GM20000 (cell line): ENCODE measurements around the gene PTBP1.
A peak's percentile ranks its signal among the peaks of the same experiment; 100 is the strongest.

ENCODE experiments used
- DNase-seq: peaks from one replicate; pipeline ENCODE4 v3.0.0; 2012; ENCODE audit warnings: low spot score
- TF ChIP-seq, protein P1 (sequence below): IDR thresholded peaks from 2 replicates; pipeline ENCODE4 v1.5.1; 2012; ENCODE audit warnings: mild to moderate bottlenecking, control low read depth; ENCODE audit errors: extremely low read depth, missing control alignments

Gene PTBP1

DNA sequence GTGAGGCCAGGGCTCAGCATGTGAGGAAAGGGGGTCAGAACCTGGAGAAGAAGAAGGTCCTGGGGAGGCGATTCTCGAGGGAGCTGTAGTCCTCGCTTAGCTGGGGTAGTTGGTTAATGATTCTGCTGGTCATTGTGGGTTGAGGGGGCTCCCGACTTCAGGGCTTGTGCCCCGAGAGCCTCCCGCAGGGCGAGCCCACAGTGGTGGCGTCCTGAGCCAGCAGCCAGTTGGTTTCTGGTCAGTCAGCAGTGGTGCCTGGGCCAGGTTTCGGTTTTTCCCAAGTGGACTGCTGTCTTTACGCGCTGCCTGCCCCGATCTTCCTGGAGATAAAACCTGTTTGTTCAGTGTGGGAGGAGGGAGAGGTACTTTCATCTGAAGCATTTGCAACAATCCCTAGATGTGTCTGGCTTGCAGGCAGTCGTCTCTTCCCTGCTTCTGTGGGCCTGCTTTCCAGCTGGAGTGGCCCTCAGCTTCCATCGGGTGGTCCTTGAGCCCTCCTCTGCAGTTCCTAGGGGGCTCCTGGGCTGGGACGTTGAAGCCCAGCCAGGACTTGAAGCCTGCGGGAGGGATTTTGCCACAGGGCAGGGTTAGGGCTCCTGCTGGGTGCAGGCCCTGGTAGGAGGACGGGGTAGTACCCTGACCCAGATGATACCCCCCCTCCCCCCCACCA, 3.2 kb downstream of the PTBP1 start:
- TF ChIP-seq, protein P1, sequence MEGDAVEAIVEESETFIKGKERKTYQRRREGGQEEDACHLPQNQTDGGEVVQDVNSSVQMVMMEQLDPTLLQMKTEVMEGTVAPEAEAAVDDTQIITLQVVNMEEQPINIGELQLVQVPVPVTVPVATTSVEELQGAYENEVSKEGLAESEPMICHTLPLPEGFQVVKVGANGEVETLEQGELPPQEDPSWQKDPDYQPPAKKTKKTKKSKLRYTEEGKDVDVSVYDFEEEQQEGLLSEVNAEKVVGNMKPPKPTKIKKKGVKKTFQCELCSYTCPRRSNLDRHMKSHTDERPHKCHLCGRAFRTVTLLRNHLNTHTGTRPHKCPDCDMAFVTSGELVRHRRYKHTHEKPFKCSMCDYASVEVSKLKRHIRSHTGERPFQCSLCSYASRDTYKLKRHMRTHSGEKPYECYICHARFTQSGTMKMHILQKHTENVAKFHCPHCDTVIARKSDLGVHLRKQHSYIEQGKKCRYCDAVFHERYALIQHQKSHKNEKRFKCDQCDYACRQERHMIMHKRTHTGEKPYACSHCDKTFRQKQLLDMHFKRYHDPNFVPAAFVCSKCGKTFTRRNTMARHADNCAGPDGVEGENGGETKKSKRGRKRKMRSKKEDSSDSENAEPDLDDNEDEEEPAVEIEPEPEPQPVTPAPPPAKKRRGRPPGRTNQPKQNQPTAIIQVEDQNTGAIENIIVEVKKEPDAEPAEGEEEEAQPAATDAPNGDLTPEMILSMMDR, result no peak
- DNase-seq, result no peak

DNA sequence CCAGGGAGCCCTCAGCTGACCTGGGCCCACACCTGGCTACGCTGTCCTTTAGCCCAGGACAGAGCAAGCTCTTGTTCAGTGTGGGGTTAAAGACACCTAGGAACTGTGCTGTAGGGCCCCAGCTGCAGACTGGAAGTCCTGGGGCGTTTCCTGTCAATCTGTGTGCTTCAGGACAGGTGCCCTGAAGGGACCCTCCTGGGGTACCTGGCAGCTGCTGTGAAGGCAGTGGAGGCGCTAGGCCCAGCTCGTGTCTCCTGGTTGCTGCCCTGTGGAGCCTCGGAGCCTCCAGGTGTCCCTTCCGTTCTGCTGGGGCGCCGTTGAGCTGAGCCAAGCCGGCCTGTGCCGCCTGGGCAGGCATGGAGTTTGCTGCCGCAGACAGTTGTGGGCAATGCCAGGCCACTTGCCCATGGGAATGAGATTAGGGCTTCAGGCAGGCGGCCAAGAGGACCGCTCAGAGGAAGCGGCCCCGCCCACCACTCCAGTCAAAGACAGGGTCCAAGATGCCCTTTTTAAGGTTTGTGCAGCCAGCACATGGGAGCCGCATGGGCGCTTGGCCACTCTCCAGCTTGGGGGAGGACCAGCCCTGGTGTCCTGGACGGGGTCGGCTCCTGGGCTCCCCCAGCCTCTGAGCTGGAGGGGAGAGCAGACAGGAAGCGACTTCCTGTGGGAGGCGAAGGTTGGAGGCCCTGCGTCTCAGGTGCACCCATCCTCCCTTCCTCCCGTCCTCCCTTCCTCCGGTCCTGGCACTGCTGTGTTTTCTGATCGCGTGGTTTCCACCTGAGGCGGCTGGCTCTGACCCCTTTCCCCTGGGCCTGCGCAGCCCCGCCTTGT, 4.0 kb downstream of the PTBP1 start:
- TF ChIP-seq, protein P1, result no peak
- no peak for DNase-seq

DNA sequence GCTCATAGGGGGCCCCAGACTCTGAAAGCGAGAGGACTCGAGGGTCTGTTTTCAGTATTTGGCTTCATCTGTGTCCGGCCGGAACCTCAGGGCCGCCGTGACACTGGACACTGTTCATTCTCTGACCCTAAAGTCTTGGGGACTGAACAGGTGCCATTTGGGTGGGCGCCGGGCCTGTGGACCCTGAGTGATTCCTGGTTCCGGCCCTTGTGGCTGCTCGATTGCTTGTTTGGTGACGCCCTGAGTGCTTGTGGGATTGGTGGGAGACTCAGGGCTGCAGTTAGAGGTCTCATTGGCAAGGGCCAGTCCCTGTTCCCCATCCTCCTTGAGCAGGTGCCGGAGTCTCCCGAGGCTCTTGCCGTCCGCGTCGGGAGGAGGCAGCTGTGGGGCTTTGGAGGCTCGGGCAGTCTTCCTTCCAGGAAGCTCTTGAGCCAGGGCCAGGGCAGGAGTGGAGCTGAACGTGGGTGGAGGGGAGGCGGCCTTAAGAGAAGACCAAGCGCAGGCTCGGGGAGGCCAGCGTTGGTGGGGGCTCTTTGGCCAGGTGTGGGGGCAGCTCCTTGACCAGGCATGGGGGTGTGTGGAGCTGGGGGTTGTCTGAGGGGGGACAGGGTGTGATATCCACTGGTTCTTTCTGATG, 4.7 kb downstream of the PTBP1 start:
- DNase-seq, result no peak
- TF ChIP-seq, protein P1, result no peak

DNA sequence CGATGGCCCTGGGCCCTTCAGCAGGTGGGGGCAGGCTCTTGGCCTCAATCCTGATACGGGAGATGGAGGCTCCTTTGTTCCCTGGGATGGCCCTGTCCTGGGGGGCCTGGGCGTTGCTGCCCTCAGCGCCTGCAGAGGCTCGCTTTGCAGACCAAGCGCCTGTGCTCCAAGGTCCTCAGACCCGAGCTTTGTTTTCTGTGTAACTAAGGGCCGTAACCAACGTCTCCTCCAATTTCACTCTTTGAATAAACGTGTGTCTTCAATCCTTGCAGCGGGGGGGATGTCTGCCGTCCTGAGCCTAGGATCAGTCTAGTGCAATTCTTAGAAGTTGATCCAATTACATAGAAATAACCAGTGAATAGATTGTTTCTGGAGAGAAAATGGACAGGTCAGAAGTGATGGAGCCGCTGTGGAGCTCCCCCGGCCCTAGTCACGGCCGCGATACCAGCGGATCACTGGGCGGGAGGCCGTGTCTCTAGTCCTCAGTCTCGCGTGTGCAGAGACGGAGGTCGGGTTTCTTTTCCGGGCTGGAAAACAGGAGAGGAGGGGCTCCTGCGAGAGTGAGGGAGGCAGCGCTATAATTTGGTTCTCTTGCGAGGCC, 5.3 kb downstream of the PTBP1 start:
- no peak for DNase-seq
- TF ChIP-seq, protein P1, result no peak

DNA sequence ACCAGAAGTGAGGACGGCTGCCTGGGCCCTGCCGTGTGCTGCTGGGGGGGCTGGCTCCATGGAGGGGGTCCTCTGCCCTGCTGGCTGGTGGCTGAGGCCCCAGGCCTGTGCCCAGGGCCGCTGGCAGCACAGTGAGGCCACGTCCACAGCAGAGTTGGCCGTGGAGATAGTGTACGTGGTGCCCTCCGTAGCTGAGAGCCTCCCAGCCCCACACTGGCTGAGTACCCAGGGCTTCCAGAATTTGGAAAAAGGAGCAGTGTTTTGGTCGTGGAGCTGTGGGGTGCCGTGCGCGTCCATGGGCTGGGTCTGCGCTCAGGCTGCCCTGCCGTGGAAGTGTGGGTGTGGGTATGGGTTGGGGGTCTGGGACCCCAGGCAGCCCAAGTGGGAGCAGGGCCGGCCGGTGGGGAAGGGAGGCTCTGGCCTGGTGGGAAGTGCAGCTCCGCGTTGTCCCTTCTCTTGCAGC, 5.9 kb downstream of the PTBP1 start:
- TF ChIP-seq, protein P1, result no peak
- no peak for DNase-seq

DNA sequence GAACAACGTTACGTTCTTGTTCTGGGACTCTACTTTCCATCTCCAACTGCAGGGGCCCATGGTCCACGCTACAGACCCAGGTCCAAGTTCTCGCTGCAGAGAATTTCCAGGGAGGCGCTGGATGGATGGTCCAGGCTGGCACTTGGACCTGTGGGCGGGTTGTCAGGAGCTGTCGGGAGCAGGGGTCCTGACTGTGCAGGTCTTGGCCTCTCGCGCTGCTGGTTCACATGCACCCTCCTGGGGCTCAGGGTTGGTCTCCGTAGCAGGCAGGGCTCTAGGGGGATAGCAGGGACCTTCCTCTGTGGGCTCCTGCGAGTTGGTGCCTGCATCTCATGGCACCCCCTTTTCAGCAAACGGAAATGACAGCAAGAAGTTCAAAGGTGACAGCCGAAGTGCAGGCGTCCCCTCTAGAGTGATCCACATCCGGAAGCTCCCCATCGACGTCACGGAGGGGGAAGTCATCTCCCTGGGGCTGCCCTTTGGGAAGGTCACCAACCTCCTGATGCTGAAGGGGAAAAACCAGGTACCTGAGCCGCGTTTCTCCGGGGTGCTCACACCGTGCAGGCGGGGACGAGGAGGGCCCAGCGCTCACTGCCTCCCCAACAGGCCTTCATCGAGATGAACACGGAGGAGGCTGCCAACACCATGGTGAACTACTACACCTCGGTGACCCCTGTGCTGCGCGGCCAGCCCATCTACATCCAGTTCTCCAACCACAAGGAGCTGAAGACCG, 6.6 kb downstream of the PTBP1 start:
- DNase-seq, result peak; percentile 42
- TF ChIP-seq, protein P1, result no peak
